Natural killer cell (primary cell): Measurements from ENCODE around the gene CUX1. TPM values are rescaled to one million over a fixed set of nuclear protein-coding genes. Genes with fewer than 3 reads are reported as not detected.

Experiments used
- ATAC-seq, 3 donors: fragments of 150-1000 bp in 2 of 3; fragments of 200-7000 bp in 1 of 3; cut with Tn5 transposase; 1 replicate in 1 of 3; 2 replicates in 2 of 3; pipeline ENCODE4 v1.10.0; 2021; ENCODE audit warnings: mild to moderate bottlenecking in 2 of 3, moderate library complexity in 2 of 3
- DNase-seq, 2 donors: peaks; one replicate each; pipeline versions ENCODE4 v3.0.0 to v3.0.0-alpha.2; 2013 to 2021; ENCODE audit warnings: mixed read lengths in 1 of 2
- H3K27ac ChIP-seq: one replicate; pipeline ENCODE4 v1.5.1; 2013; ENCODE audit warnings: mild to moderate bottlenecking, low read length
- H3K27me3 ChIP-seq: one replicate; pipeline ENCODE4 v1.6.1; 2013; ENCODE audit warnings: low read length; ENCODE audit not compliant: control insufficient read depth, insufficient read depth
- H3K36me3 ChIP-seq: one replicate; pipeline ENCODE4 v1.6.1; 2013; ENCODE audit warnings: low read length; ENCODE audit not compliant: control insufficient read depth, insufficient read depth
- H3K4me1 ChIP-seq: one replicate; pipeline ENCODE4 v1.6.1; 2013; ENCODE audit warnings: low read length; ENCODE audit not compliant: control insufficient read depth, insufficient read depth
- H3K4me3 ChIP-seq: one replicate; pipeline ENCODE4 v1.5.1; 2013; ENCODE audit warnings: low read length
- H3K9me3 ChIP-seq: one replicate; pipeline ENCODE4 v1.6.1; 2013; ENCODE audit warnings: low read length; ENCODE audit not compliant: control insufficient read depth, insufficient read depth
- H3K27ac Mint-ChIP-seq, 2 donors: one replicate each; pipeline ENCODE4 v1.8.0; 2022; ENCODE audit warnings: mild to moderate bottlenecking in 2 of 2, mixed read lengths in 2 of 2, moderate library complexity in 1 of 2
- H3K27me3 Mint-ChIP-seq, 2 donors: one replicate each; pipeline ENCODE4 v1.8.0; 2022; ENCODE audit warnings: low read depth in 2 of 2, mixed read lengths in 2 of 2
- H3K36me3 Mint-ChIP-seq: one replicate; pipeline ENCODE4 v1.8.0; 2022; ENCODE audit warnings: mixed read lengths
- H3K4me1 Mint-ChIP-seq, 2 donors: one replicate each; pipeline ENCODE4 v1.8.0; 2022; ENCODE audit warnings: mixed read lengths in 2 of 2
- H3K4me3 Mint-ChIP-seq: one replicate; pipeline ENCODE4 v1.8.0; 2022; ENCODE audit warnings: mild to moderate bottlenecking, moderate library complexity, mixed read lengths
- H3K9me3 Mint-ChIP-seq, 2 donors: one replicate each; pipeline ENCODE4 v1.8.0; 2022; ENCODE audit warnings: mixed read lengths in 2 of 2
- WGBS: methylation state at CpG from one replicate; pipeline ENCODE4 v1.1.7; 2013; ENCODE audit warnings: missing lambda C conversion rate; ENCODE audit not compliant: insufficient coverage; 5-methylcytosine and 5-hydroxymethylcytosine counted together
- intact Hi-C: fragments of 100-400 bp; cut with micrococcal nuclease; formaldehyde crosslinking; loops from one replicate; pipeline ENCODE4 v1.14.2; 2022
- total RNA-seq, 4 donors: library from RNA; stranded (reverse); fragments of 120-200 nt in 1 of 4; gene quantifications; one replicate each; pipeline versions ENCODE4 v1.2.3 to v1.2.4, GENCODE V29; 2013 to 2022
- TF ChIP-seq, protein P1 (sequence below): fragments of 200-600 bp; IDR thresholded peaks from one replicate; pipeline ENCODE4 v1.8.0; 2022; ENCODE audit warnings: antibody characterized with exemption

CUX1 gene
- total RNA-seq, 3 donors from 2014 or later (not counting 1 experiment from before 2014, with no cell fraction given): 59.8 to 77.4 (median 73.6) TPM

DNA sequence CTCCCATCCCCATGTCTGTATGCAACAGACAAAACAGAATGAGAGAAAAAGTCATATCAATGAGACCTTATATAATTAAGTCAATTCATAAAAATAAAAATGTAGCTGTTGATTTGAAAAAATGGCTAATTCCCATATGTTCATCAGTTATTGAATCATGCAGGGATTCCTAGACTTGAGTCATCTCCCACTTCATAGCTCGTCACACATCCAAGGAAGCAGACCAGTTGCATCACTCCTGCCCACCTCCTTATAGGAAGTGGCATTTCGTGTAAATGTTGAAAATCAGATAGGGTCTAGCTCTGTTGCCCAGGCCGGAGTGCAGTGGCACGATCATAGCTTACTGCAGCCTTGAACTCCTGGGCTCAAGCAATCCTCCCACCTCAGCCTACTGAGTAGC lies 413.2 kb downstream of the CUX1 start:
- Mint-ChIP-seq H3K27ac (no peak overlapping the region), H3K4me1 (no peaks in the 10 kb centered on the region), H3K4me3 (no peak overlapping the region), H3K27me3 (no peaks in the 10 kb centered on the region), H3K36me3 (no peaks in the 10 kb centered on the region), H3K9me3 (no peaks in the 10 kb centered on the region)
- Histone ChIP-seq H3K4me1 (no peaks in the 10 kb centered on the region), H3K4me3 (no peak overlapping the region), H3K36me3 (peaks cover 21% of the 10 kb centered on the region), H3K27ac (no peak overlapping the region), H3K9me3 (no peaks in the 10 kb centered on the region), H3K27me3 (no peaks in the 10 kb centered on the region)
- WGBS: 100% methylated on average over 2 of the region's 4 CpGs
- TF ChIP-seq, protein P1, sequence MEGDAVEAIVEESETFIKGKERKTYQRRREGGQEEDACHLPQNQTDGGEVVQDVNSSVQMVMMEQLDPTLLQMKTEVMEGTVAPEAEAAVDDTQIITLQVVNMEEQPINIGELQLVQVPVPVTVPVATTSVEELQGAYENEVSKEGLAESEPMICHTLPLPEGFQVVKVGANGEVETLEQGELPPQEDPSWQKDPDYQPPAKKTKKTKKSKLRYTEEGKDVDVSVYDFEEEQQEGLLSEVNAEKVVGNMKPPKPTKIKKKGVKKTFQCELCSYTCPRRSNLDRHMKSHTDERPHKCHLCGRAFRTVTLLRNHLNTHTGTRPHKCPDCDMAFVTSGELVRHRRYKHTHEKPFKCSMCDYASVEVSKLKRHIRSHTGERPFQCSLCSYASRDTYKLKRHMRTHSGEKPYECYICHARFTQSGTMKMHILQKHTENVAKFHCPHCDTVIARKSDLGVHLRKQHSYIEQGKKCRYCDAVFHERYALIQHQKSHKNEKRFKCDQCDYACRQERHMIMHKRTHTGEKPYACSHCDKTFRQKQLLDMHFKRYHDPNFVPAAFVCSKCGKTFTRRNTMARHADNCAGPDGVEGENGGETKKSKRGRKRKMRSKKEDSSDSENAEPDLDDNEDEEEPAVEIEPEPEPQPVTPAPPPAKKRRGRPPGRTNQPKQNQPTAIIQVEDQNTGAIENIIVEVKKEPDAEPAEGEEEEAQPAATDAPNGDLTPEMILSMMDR: no peak
- no peak for ATAC-seq
- no peak for DNase-seq
- intact Hi-C loops: no loop called here

DNA sequence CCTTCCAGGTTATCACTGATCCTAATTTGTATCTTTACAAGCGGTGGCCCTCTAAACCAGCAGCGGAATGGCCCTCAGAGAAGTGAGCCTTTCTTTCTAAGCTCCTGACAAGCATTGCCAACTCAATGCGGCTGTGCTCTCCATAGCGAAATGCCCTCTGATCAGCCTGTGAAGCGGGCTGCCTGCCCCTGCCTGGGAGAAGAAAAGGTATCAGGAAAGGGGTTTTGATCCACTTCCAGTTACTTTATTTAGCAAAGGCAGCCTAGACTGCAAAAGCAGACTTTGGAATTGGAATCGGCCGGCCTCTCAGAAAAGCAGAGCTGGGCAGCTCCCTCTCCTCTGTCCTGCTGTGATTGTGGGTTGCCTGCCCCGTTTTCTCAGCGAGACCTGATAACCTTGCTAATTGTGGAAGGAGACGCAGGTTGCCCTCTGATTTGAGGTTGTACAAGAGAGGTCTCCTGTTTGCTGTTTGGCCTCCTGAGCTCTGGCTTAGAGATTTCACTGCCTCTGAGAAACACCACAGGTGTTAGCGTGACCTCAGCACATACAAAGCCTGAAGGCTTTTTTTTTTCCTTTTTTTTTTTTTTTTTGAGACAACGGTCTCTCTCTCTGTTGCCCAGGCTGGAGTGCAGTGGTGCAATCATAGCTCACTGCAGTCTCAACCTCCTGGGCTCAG lies 415.3 kb downstream of the CUX1 start:
- no peak overlapping the region for H3K4me3 Mint-ChIP-seq

DNA sequence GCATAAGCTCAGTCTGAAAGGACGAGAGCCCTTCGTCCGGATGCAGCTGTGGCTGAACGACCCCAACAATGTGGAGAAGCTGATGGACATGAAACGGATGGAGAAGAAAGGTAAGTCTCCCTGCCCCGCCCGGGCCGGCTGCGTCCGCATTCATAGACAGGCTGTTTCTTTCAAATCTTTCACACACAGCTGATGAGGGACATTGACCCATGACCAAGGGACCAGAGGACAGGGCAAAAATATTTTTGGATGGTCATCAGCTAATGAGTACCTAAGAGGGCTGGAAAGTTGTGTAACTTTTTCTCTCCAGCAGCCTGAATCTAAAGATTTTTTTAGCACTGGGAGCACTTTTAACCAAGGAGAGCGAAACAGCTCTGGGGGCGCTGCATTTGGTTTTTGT lies 416.7 kb downstream of the CUX1 start:
- Mint-ChIP-seq H3K27ac (no peak overlapping the region), H3K4me3 (no peak overlapping the region), H3K4me1 (no peaks in the 10 kb centered on the region), H3K36me3 (no peaks in the 10 kb centered on the region), H3K27me3 (no peaks in the 10 kb centered on the region), H3K9me3 (no peaks in the 10 kb centered on the region)
- DNase-seq (no peak), ATAC-seq (no peak)
- no peak overlapping the region for H3K4me3 ChIP-seq
- H3K36me3 ChIP-seq: peaks cover 20% of the 10 kb centered on the region
- TF ChIP-seq, protein P1: no peak
- no peaks in the 10 kb centered on the region for H3K27me3 ChIP-seq
- 95% methylated on average over 11 of the region's 12 CpGs for WGBS
- H3K27ac ChIP-seq: no peak overlapping the region
- intact Hi-C loops: no loop called here
- H3K4me1 ChIP-seq: no peaks in the 10 kb centered on the region
- no peaks in the 10 kb centered on the region for H3K9me3 ChIP-seq

More for the DNA sequence above, 415.3 kb downstream of the CUX1 start:
- no peaks in the 10 kb centered on the region for H3K27me3 ChIP-seq
- intact Hi-C loops: no loop called here
- TF ChIP-seq, protein P1: no peak
- H3K27ac Mint-ChIP-seq: no peak overlapping the region
- ATAC-seq (no peak), DNase-seq (no peak)
- no peak overlapping the region for H3K27ac ChIP-seq
- no peak overlapping the region for H3K4me3 ChIP-seq
- H3K36me3 Mint-ChIP-seq: no peaks in the 10 kb centered on the region
- 96% methylated on average over 11 of the region's 12 CpGs for WGBS
- H3K27me3 Mint-ChIP-seq: no peaks in the 10 kb centered on the region
- no peaks in the 10 kb centered on the region for H3K4me1 Mint-ChIP-seq
- no peaks in the 10 kb centered on the region for H3K4me1 ChIP-seq
- H3K36me3 ChIP-seq: peaks cover 24% of the 10 kb centered on the region
- no peaks in the 10 kb centered on the region for H3K9me3 ChIP-seq
- H3K9me3 Mint-ChIP-seq: no peaks in the 10 kb centered on the region
